B cell (primary cell): Measurements from ENCODE around the gene KIF21B.

ENCODE experiments used
- EZH2 ChIP-seq: IDR thresholded peaks from 2 replicates; pipeline ENCODE4 v1.6.1; 2012; ENCODE audit warnings: borderline replicate concordance, low read depth, mild to moderate bottlenecking, moderate library complexity, low read length; ENCODE audit not compliant: insufficient read depth, poor library complexity, severe bottlenecking
- TF ChIP-seq, protein P1 (sequence below): fragments of 200-600 bp; IDR thresholded peaks from one replicate; pipeline ENCODE4 v1.8.0; 2022; ENCODE audit warnings: antibody characterized with exemption, mild to moderate bottlenecking

DNA sequence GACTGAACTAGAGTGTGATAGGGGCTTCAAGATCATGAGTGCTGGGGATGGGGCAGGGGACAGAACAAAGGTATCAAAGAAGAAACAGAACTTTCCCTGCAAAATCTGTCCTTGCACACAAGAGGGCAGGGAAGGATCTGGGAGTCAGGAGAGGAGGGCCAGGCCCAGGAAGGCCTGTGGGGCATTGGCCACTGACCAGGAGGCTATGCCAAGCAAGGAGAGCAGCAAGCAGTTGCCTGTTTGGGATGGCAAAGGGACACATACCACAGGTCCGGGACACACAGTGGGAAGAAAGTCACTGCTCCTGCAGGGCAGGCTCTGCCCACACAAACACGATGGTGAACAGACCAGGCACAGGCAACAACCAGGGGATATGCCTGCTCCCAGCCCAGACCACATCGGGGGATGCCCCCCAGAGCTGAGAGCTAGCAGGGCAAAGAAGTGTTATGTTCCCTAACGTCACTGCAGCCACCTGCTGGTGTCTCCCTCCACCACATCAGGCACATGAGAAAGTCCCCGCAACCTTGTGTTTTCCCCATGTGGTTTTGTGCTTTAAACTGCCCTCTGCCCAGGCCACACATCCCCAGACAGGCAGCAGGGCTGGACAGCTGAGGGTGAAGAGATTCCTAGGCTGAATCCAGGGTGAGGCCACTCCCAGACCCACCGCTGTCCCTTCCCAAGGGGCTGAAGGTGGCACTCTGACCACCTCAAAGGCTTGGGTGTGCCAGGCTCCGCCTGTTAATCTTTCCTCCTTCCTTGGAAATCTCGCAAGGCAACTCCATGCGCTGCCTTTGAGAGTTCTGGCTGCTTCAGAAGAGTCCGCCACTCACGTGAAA is 53.6 kb downstream of the KIF21B start:
- TF ChIP-seq, protein P1, sequence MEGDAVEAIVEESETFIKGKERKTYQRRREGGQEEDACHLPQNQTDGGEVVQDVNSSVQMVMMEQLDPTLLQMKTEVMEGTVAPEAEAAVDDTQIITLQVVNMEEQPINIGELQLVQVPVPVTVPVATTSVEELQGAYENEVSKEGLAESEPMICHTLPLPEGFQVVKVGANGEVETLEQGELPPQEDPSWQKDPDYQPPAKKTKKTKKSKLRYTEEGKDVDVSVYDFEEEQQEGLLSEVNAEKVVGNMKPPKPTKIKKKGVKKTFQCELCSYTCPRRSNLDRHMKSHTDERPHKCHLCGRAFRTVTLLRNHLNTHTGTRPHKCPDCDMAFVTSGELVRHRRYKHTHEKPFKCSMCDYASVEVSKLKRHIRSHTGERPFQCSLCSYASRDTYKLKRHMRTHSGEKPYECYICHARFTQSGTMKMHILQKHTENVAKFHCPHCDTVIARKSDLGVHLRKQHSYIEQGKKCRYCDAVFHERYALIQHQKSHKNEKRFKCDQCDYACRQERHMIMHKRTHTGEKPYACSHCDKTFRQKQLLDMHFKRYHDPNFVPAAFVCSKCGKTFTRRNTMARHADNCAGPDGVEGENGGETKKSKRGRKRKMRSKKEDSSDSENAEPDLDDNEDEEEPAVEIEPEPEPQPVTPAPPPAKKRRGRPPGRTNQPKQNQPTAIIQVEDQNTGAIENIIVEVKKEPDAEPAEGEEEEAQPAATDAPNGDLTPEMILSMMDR = no peak
- no peak for TF ChIP-seq EZH2
